ENCODE measurements around the gene PRKAG1. TPM values are rescaled to one million over a fixed set of nuclear protein-coding genes. Genes with fewer than 3 reads are reported as not detected.

PRKAG1 gene
- total RNA-seq, 3 donors from 2014 or later = 68.1 to 70.6 (median 68.4) TPM

DNA sequence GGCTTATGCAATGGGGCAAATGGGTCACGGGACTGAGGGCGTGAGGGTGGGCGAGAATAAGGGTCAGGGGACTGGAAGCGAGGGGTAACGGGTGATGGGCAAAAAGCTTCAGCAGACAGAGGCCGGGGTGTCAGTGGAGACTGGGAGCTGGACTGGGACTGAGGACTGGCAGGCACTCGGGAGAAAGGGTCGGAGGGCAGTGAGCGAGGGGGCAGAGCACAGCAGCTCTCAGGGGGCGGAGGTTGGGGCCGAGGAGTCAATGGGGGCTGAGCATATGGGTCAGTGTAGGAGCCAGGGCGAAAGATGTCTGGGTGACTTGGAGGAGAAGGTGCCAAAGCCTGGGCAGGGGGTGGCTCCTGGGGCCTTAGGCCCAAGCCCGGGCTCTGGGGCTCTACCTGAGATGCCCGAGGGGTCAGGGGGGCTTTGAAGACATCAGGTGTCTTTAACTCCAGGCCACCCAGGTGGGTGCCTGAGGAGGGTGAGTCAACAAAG, 21.8 kb upstream of the PRKAG1 start:
- Mint-ChIP-seq H3K36me3 (ENCODE audit: insufficient read depth) (peaks cover 27% of the 10 kb centered on the region), H3K4me3 (no peak overlapping the region), H3K9me3 (no peaks in the 10 kb centered on the region), H3K27me3 (ENCODE audit: low read depth) (no peaks in the 10 kb centered on the region), H3K4me1 (ENCODE audit: low read depth) (no peaks in the 10 kb centered on the region)
- ATAC-seq = no peak
- no peak for DNase-seq

DNA sequence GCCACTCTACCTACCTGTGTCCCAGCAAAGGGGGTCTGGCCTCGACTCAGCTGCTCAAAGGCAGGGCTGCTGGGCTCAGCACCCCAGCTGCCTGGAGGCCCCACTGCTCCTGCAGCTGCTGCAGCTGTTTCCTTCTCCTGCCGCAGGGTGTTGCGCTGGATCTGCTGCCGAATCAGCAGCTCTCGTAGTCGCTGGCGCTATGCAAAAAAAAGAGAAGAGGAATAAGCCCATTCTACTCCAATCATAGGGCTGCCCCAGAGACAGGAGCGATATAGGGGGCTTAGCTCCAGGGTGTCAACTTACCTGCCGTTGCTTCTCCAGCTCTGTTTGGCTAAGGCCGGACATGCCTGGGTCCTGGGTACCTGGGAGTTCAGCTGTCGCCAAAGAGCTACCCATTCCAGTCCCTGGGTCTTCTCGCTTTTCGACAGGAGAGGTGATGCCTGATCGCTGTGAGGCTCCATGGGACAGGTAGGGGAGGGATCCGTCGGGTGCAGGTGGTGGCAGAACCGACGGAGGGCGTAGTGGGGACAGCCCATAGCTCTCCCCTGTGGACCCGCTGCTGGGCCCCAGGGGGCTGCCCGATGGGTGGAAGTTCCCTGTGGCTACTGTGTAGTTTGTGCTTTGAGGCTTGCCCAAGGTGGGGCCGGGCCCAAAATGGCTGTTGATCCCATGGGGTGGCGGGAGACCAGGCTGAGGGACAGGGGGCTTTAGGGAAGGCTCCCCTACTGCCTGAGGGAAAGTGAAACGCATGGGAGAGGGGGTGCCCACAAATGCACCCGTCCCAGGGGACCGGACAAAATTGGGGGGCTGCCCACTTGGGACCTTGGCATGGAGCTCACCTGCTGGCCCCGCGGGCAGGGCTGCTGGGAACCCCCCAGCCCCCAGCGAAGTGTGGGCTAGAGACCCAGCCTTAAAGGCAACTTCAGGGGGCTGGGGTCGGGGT, 21.1 kb upstream of the PRKAG1 start:
- peaks cover 23% of the 10 kb centered on the region for H3K36me3 Mint-ChIP-seq (ENCODE audit: insufficient read depth)
- H3K4me3 Mint-ChIP-seq = no peak overlapping the region
- H3K27me3 Mint-ChIP-seq (ENCODE audit: low read depth) = no peaks in the 10 kb centered on the region
- no peaks in the 10 kb centered on the region for H3K9me3 Mint-ChIP-seq
- H3K4me1 Mint-ChIP-seq (ENCODE audit: low read depth) = no peaks in the 10 kb centered on the region
- DNase-seq = no peak
- ATAC-seq = no peak

DNA sequence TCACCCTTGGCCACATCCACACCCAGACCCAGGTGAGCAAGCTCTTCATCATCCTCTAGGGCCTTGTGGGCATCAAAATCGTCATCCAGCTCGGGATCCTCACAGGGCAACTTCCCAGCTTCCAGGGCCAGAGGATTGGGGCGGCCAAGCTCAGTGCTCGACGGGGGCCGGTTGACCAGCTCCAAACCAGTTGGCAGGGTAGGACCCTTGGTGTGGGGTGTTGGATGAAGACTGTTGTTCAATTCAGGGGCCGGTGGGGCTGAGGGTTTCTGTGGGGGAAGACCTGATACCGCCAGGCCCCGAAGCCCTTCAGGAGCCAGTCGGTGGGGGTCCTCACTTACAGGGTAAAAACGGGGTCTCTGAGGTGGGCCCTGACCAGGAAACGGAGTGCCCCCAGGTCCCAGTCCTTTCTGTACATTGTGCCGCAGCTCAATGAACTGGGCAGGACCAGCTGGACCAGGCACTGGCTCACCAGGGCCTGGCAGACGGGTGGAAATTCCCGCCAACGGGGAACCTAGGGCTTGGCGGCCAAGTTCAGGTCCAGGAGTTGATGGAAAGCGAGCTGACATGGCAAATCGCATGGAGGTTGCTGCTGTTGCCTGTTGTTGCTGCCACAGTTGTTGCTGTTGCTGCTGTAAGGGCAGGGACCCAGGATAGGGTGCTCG, 19.8 kb upstream of the PRKAG1 start:
- no peak for DNase-seq
- Mint-ChIP-seq H3K27me3 (ENCODE audit: low read depth) (no peaks in the 10 kb centered on the region), H3K9me3 (no peaks in the 10 kb centered on the region), H3K36me3 (ENCODE audit: insufficient read depth) (peaks cover 17% of the 10 kb centered on the region), H3K4me3 (no peak overlapping the region), H3K4me1 (ENCODE audit: low read depth) (no peaks in the 10 kb centered on the region)
- ATAC-seq = no peak

DNA sequence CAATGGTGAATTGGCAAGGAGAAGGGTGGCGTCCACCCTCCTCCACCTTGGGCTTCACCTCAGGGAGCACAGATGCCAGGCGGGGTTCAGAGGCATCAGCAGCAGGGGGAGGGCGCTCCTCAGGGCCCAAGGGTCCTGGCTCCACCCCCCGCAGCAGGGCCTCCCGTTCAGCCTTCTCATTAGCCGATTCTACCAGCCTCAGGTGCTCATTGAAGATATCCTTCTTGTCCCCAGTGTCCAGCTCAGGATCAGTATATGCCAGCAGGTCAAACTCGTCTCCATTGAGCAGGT, 19.3 kb upstream of the PRKAG1 start:
- Mint-ChIP-seq H3K4me3 (no peak overlapping the region), H3K9me3 (no peaks in the 10 kb centered on the region), H3K4me1 (ENCODE audit: low read depth) (no peaks in the 10 kb centered on the region), H3K27me3 (ENCODE audit: low read depth) (no peaks in the 10 kb centered on the region), H3K36me3 (ENCODE audit: insufficient read depth) (peaks cover 15% of the 10 kb centered on the region)
- DNase-seq (no peak), ATAC-seq (no peak)

DNA sequence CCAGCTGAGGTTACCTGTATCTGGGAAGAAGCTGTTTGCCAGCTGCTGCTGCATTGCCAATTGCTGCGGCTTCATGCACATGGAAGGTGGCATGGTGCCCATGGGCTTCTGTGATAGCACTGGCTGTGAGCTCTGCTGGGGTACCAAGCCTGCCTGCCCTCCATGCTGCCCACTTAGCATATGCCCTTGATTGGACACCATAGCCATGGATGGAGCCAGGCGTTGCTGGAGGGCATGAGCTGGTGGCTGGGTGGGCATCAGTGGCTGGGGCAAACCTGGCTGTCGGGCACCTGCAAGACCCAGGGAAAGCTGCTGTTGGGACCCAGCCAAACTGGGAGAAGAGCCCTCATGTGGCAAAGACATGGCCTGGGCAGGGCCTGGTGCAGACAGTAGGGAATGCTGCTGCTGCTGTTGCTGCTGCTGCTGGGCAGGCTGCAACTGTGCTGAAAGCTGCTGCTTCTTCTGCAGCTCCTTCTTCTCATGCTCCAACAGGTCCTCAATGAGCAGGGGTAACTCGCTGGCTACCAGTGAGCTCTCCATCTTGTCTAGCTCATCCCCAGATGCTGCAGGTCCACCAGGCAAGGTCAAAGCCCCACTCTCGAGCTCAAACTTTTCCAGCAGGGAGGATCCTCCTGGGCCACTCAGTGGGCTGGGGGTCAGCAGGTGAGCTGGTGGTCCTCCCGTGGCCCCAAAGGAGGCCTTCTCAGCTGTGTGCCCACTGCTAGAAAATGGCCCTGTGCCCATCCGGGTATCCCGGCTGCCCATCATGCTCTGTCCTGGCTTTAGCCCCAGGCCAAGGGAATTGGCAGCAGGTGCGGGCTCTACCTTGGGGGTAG, 18.8 kb upstream of the PRKAG1 start:
- H3K4me1 Mint-ChIP-seq (ENCODE audit: low read depth) = no peaks in the 10 kb centered on the region
- DNase-seq (no peak), ATAC-seq (no peak)
- peaks cover 14% of the 10 kb centered on the region for H3K36me3 Mint-ChIP-seq (ENCODE audit: insufficient read depth)
- H3K27me3 Mint-ChIP-seq (ENCODE audit: low read depth) = no peaks in the 10 kb centered on the region
- no peaks in the 10 kb centered on the region for H3K9me3 Mint-ChIP-seq
- H3K4me3 Mint-ChIP-seq = no peak overlapping the region

DNA sequence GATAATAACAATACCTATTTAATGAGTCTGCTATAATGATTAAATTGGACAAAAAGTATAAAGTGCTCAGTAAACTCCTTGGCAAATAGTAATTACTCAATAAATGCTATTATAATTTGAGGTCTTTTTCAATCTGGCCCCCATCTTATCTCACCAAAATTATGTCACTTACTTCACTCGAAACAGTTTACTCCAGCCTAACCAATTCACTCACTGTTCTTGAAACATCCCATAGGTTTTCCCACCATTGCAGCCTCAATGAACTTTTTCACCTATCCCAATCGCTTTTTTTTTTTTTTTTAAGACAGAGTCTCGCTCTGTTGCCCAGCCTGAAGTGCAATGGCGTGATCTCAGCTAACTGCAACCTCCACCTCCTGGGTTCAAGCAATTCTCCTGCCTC, 17.5 kb upstream of the PRKAG1 start:
- no peaks in the 10 kb centered on the region for H3K4me1 Mint-ChIP-seq (ENCODE audit: low read depth)
- H3K27me3 Mint-ChIP-seq (ENCODE audit: low read depth) = no peaks in the 10 kb centered on the region
- no peak for ATAC-seq
- H3K4me3 Mint-ChIP-seq = no peak overlapping the region
- DNase-seq = no peak
- H3K9me3 Mint-ChIP-seq = no peaks in the 10 kb centered on the region
- H3K36me3 Mint-ChIP-seq (ENCODE audit: insufficient read depth) = peaks cover 12% of the 10 kb centered on the region

DNA sequence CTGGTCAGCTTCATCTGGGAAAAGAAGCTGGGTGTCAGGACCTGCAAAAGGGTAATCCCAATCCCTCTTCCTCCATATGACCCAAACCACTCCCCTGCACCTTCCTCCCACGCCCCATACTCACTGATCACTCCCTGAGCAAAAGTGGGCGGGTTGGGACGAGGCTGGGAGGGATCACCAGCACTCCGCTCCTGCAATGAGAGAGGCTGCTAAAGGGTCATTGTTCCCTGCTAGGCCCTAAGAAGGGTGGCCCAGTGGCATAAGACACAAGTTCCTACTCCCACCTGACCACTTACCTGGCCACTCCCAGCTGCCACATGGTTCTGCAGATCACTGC, 15.7 kb upstream of the PRKAG1 start:
- no peaks in the 10 kb centered on the region for H3K9me3 Mint-ChIP-seq
- DNase-seq (no peak), ATAC-seq (no peak)
- H3K36me3 Mint-ChIP-seq (ENCODE audit: insufficient read depth) = peaks cover 12% of the 10 kb centered on the region
- no peaks in the 10 kb centered on the region for H3K4me1 Mint-ChIP-seq (ENCODE audit: low read depth)
- no peaks in the 10 kb centered on the region for H3K27me3 Mint-ChIP-seq (ENCODE audit: low read depth)
- H3K4me3 Mint-ChIP-seq = no peak overlapping the region

DNA sequence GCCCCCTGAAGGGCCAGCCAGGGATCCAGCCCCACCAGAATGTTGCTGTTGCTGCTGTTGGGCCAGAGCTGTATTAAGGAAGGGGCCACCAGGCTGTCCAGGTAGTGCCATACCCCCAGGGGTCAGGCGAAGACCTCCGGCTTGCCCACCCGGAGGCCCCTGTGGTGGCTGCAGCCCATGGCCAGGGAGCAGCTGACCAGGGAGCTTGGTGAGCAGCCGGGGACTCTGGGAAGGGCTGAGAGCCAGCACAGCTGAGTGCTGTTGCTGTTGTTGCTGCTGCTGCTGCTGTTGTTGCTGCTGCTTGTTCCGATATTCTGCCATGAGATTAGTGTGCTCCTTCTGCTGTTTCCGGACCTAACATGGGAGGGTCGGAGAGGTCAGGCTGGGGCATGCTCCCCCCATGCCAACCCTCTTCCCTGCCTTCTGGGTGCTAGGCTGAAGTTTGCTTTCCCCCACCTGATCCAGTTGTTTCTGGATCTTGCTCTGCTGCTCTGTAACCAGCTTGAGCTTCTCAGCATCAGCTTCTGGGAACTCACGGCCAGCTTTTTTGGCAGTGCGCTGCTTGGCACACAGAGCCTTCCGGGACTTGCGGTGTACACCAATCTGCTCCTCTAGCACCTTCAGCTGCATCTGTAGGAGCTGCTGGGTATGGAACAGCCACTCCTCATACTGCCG, 15.2 kb upstream of the PRKAG1 start:
- DNase-seq = no peak
- Mint-ChIP-seq H3K4me1 (ENCODE audit: low read depth) (no peaks in the 10 kb centered on the region), H3K4me3 (no peak overlapping the region), H3K36me3 (ENCODE audit: insufficient read depth) (peaks cover 9% of the 10 kb centered on the region), H3K9me3 (no peaks in the 10 kb centered on the region), H3K27me3 (ENCODE audit: low read depth) (no peaks in the 10 kb centered on the region)
- ATAC-seq = no peak

DNA sequence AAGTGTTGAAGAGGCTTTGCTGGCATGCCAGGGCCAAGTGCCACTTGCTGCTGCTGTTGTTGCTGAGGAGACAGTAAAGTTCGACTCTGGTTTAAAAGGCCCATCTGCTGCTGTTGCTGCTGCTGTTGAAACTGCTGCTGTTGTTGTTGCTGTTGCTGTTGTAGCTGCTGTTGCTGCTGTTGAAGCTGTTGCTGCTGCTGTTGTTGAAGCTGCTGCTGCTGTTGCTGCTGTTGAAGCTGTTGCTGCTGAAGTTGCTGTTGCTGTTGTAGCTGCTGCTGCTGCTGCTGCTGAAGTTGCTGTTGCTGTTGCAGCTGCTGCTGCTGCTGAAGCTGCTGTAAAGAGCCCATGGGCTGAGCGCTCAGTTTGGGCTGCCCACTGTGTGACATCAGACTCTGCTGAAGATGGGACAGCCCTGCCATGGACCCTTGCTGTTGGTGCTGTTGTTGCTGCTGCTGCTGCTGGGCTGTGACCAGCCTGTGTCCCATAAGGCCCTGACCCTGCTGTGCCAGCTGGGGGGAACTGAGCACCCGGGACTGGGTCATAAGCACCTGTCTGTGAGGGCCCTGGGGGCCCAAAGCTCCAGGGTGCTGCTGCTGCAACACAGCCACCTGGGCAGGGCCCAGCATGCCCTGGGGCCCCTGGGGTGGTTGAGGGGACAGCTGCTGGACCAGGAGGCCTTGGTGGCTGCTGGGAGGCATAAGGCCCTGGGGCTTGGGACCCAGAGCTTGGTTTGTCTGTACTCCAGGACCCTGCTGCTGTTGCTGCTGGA, 14.3 kb upstream of the PRKAG1 start:
- no peak for ATAC-seq
- peaks cover 11% of the 10 kb centered on the region for H3K36me3 Mint-ChIP-seq (ENCODE audit: insufficient read depth)

DNA sequence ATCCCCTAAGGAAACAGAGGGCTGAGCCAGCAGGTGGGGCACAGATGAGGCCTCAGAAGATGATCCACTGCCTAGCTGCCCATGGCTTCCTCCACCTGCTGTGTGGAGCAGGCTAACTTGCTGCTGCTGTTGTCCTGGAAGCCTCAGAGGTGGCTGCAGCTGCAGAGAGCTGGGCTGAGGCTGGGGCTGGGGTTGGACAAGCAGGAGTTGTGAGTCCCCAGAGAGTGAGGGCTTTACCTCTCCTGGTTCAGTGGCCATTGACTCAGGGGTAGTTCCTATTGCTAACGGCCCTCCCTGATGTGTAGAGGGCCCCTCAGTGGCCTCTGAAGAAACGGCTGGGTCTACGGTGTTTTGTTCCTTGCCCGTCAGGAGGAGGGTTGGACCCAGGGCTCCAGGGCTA, 13.7 kb upstream of the PRKAG1 start:
- Mint-ChIP-seq H3K4me1 (ENCODE audit: low read depth) (no peaks in the 10 kb centered on the region), H3K9me3 (no peaks in the 10 kb centered on the region), H3K36me3 (ENCODE audit: insufficient read depth) (peaks cover 15% of the 10 kb centered on the region), H3K4me3 (no peak overlapping the region), H3K27me3 (ENCODE audit: low read depth) (no peaks in the 10 kb centered on the region)
- ATAC-seq = no peak
- no peak for DNase-seq

More for the DNA sequence above, 14.3 kb upstream of the PRKAG1 start:
- Mint-ChIP-seq H3K4me1 (ENCODE audit: low read depth) (no peaks in the 10 kb centered on the region), H3K27me3 (ENCODE audit: low read depth) (no peaks in the 10 kb centered on the region), H3K9me3 (no peaks in the 10 kb centered on the region), H3K4me3 (no peak overlapping the region)
- DNase-seq = no peak

DNA sequence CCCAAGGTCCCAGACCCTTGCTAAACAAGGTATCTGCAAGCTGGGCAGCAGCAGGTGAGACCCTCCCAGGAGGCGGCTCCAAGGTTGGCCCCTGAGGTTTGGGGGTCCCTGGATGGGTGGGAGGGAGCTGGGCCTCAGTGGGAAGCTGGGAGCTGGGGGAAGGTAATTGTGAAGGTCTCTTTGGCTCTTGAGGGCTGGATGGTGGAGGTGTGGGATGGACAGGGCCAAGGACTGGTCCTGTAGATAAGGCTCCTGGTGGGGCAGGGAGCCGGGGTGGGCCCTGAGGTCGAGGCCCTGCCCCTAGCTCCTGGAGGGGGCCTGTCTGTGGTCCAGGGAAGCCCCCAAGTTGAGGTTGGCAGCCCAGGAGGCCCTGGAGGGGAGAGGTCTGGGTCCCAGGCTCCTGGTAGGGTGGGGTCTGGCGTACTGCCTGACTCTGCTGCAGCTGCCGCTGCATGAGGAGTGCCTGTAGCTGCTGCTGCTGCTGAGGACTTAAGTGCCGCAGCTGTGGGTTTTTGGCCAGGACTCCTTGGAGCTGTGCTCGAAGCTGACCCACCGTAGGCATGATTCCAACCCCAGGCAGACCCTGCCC, 13.1 kb upstream of the PRKAG1 start:
- DNase-seq (no peak), ATAC-seq (no peak)
- H3K36me3 Mint-ChIP-seq (ENCODE audit: insufficient read depth) = peaks cover 11% of the 10 kb centered on the region
- H3K27me3 Mint-ChIP-seq (ENCODE audit: low read depth) = no peaks in the 10 kb centered on the region
- no peaks in the 10 kb centered on the region for H3K4me1 Mint-ChIP-seq (ENCODE audit: low read depth)
- H3K9me3 Mint-ChIP-seq = no peaks in the 10 kb centered on the region
- no peak overlapping the region for H3K4me3 Mint-ChIP-seq

DNA sequence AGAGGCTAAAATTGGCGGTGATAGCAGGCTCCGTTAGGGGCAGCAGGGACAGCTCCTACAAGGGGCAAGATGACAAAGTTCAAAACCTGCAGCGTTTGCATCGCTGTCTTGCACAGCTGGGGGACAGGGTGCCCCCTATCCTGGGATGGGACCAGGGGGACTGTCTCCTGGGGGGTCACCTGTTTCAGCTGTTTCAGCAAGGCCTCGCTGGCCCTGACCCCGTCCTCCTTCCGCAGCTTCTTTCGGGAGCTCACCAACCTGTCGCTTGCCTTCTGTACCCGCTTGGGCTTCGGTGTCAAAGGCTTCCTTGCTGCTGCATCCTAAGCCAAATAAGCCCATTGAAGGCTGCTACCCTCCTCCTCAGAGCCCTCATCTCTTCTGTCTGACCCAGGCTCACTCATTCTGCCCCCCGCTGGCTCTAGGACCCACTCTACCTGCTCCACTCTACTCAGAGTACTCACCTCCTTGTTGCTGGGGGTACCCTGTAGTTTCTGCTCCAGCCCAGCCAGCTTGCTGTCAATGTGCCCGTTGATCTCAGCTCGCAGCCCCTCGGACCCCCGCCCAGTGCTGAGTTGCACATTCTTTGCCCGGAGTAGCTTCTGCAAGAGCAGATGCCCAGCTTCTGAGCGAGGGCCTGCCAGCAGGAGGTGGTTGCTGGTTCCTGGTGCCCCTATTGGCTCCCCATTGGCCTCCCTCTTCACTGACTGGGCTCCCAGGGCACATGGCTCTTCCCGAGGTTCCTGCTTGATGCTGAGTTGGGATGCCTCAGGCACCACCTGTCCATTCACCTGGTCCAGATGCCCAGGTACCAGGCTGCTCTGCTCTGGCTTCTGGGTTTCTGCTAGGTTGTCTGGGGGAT, 12.4 kb upstream of the PRKAG1 start:
- peaks cover 12% of the 10 kb centered on the region for H3K36me3 Mint-ChIP-seq (ENCODE audit: insufficient read depth)
- no peaks in the 10 kb centered on the region for H3K9me3 Mint-ChIP-seq
- H3K4me3 Mint-ChIP-seq = no peak overlapping the region
- no peaks in the 10 kb centered on the region for H3K27me3 Mint-ChIP-seq (ENCODE audit: low read depth)
- H3K4me1 Mint-ChIP-seq (ENCODE audit: low read depth) = no peaks in the 10 kb centered on the region
- no peak for ATAC-seq
- DNase-seq = no peak

All from activated T-cell treated with anti-CD3 and anti-CD28 coated beads, Interleukin-2, amount 50 U/mL, for 4 hours (primary cell).